IMR-90 (cell line): ENCODE data around the gene CKS1B. TPM values are rescaled to one million over a fixed set of nuclear protein-coding genes. Genes with fewer than 3 reads are reported as not detected.

ENCODE experiments used
- ATAC-seq: fragments of 200-7000 bp; cut with Tn5 transposase; 2 replicates; pipeline ENCODE4 v1.9.1; 2020; ENCODE audit warnings: low read depth, mild to moderate bottlenecking, moderate library complexity
- BruUV-seq: library from RNA; stranded (reverse); fragments of 400-500 nt; replicated peaks from 2 replicates; lab custom pipeline; 2021; lab: Mats Ljungman, UMichigan
- CTCF ChIA-PET: fragments of 300-600 bp; formaldehyde crosslinking; extraction: SDS; loops from one replicate; lab custom pipeline; 2021; ENCODE audit warnings: antibody characterized with exemption; lab: Yijun Ruan, JAX
- POLR2A ChIA-PET: fragments of 300-600 bp; sonication (Branson Sonifier 250); formaldehyde crosslinking; loops from one replicate; lab custom pipeline; 2022; ENCODE audit warnings: antibody characterized with exemption; ENCODE audit not compliant: unreplicated experiment; lab: Charles Lee
- DNase-seq: peaks from one replicate; pipeline ENCODE4 v3.0.0; 2013
- H2AFZ ChIP-seq: replicated peaks from 2 replicates; pipeline ENCODE3; 2013; ENCODE audit warnings: low read length, mild to moderate bottlenecking; ENCODE audit not compliant: poor library complexity
- H2AK5ac ChIP-seq: 2 replicates; pipeline ENCODE4 v1.6.1; 2013; ENCODE audit warnings: low read depth, low read length, inconsistent platforms
- H2AK9ac ChIP-seq: replicated peaks from 2 replicates; pipeline ENCODE3; 2013; ENCODE audit warnings: mild to moderate bottlenecking, low read depth, low read length, moderate library complexity; ENCODE audit not compliant: poor library complexity
- H2BK120ac ChIP-seq: 2 replicates; pipeline ENCODE4 v1.6.1; 2013; ENCODE audit warnings: low read depth, low read length, inconsistent platforms
- H2BK15ac ChIP-seq: 3 replicates; pipeline ENCODE4 v1.6.1; 2013; ENCODE audit warnings: low read depth, low read length, inconsistent platforms
- H2BK20ac ChIP-seq: 2 replicates; pipeline ENCODE4 v1.6.1; 2013; ENCODE audit warnings: low read depth, mild to moderate bottlenecking, inconsistent platforms, low read length, moderate library complexity
- H2BK5ac ChIP-seq: 2 replicates; pipeline ENCODE4 v1.6.1; 2013; ENCODE audit warnings: mild to moderate bottlenecking, low read depth, low read length, inconsistent platforms; ENCODE audit not compliant: poor library complexity, severe bottlenecking
- H3K14ac ChIP-seq: replicated peaks from 2 replicates; pipeline ENCODE4 v1.6.1; 2013; ENCODE audit warnings: low read depth, low read length, inconsistent platforms
- H3K18ac ChIP-seq: 2 replicates; pipeline ENCODE4 v1.6.1; 2013; ENCODE audit warnings: low read depth, low read length, control low read depth
- H3K23ac ChIP-seq: 2 replicates; pipeline ENCODE4 v1.6.1; 2013; ENCODE audit warnings: low read depth, low read length, inconsistent platforms
- H3K27ac ChIP-seq: 2 replicates; pipeline ENCODE4 v1.5.1; 2013; ENCODE audit warnings: mild to moderate bottlenecking, control low read depth, low read length; ENCODE audit not compliant: insufficient read depth
- H3K27me3 ChIP-seq: 2 replicates; pipeline ENCODE4 v1.6.1; 2013; ENCODE audit warnings: low read length; ENCODE audit not compliant: control insufficient read depth, insufficient read depth
- H3K36me3 ChIP-seq: 2 replicates; pipeline ENCODE4 v1.6.1; 2013; ENCODE audit warnings: low read length, mixed read lengths; ENCODE audit not compliant: control insufficient read depth, insufficient read depth
- H3K4ac ChIP-seq: 2 replicates; pipeline ENCODE4 v1.6.1; 2013; ENCODE audit warnings: low read depth, low read length, inconsistent platforms
- H3K4me1 ChIP-seq: 2 replicates; pipeline ENCODE4 v1.6.1; 2013; ENCODE audit warnings: low read length, mixed read lengths; ENCODE audit not compliant: control insufficient read depth, insufficient read depth
- H3K4me2 ChIP-seq: 2 replicates; pipeline ENCODE4 v1.6.1; 2013; ENCODE audit warnings: low read depth, mild to moderate bottlenecking, control low read depth, low read length, moderate library complexity
- H3K4me3 ChIP-seq: 2 replicates; pipeline ENCODE4 v1.5.1; 2013; ENCODE audit warnings: low read depth, mild to moderate bottlenecking, control low read depth, low read length, moderate library complexity; ENCODE audit not compliant: insufficient read depth
- H3K56ac ChIP-seq: 2 replicates; pipeline ENCODE4 v1.6.1; 2013; ENCODE audit warnings: low read length, inconsistent platforms; ENCODE audit not compliant: insufficient read depth; ENCODE audit errors: extremely low read depth
- H3K79me1 ChIP-seq, 2 experiments: 2 replicates each; pipeline ENCODE4 v1.6.1; 2013; ENCODE audit warnings: low read length in 2 of 2, inconsistent platforms in 1 of 2, low read depth in 1 of 2
- H3K9ac ChIP-seq: 2 replicates; pipeline ENCODE4 v1.6.1; 2013; ENCODE audit warnings: low read depth, low read length, control low read depth
- H3K9me1 ChIP-seq: 2 replicates; pipeline ENCODE4 v1.6.1; 2013; ENCODE audit warnings: low read length, inconsistent platforms; ENCODE audit not compliant: insufficient read depth
- H3K9me3 ChIP-seq: 2 replicates; pipeline ENCODE4 v1.6.1; 2013; ENCODE audit warnings: low read length; ENCODE audit not compliant: control insufficient read depth, insufficient read depth
- H4K20me1 ChIP-seq: 2 replicates; pipeline ENCODE4 v1.6.1; 2013; ENCODE audit warnings: low read length, inconsistent platforms; ENCODE audit not compliant: insufficient read depth
- H4K5ac ChIP-seq: 2 replicates; pipeline ENCODE4 v1.6.1; 2013; ENCODE audit warnings: mild to moderate bottlenecking, low read depth, low read length, control low read depth
- H4K8ac ChIP-seq, 2 experiments: 2 replicates each; pipeline ENCODE4 v1.6.1; 2013; ENCODE audit warnings: low read depth in 2 of 2, low read length in 2 of 2, control low read depth in 1 of 2, inconsistent platforms in 1 of 2
- H4K91ac ChIP-seq: 2 replicates; pipeline ENCODE4 v1.6.1; 2013; ENCODE audit warnings: low read depth, low read length, inconsistent platforms; ENCODE audit not compliant: insufficient read depth
- BHLHE40 ChIP-seq: fragments of 150-350 bp; IDR thresholded peaks from 2 replicates; pipeline ENCODE4 v1.6.1; 2016; ENCODE audit warnings: mild to moderate bottlenecking, low read depth, low read length
- CTCF ChIP-seq: conservative IDR thresholded peaks from 2 replicates; pipeline ENCODE4 v1.5.1; 2012; ENCODE audit warnings: mild to moderate bottlenecking, low read depth, low read length, improper control_type of control experiment
- MAZ ChIP-seq: IDR thresholded peaks from 2 replicates; pipeline ENCODE4 v1.6.1; 2012; ENCODE audit warnings: low read depth, mild to moderate bottlenecking, low read length, improper control_type of control experiment, moderate library complexity, borderline replicate concordance
- MXI1 ChIP-seq: IDR thresholded peaks from 2 replicates; pipeline ENCODE4 v1.6.1; 2012; ENCODE audit warnings: low read depth, mild to moderate bottlenecking, low read length, moderate library complexity, borderline replicate concordance
- NFE2L2 ChIP-seq: fragments of 150-350 bp; IDR thresholded peaks from 2 replicates; pipeline ENCODE4 v1.6.1; 2016; ENCODE audit warnings: low read depth, mild to moderate bottlenecking, low read length
- POLR2A ChIP-seq: IDR thresholded peaks from 2 replicates; pipeline ENCODE4 v1.6.1; 2012; ENCODE audit warnings: mild to moderate bottlenecking, low read depth, low read length
- RAD21 ChIP-seq: IDR thresholded peaks from 2 replicates; pipeline ENCODE4 v1.6.1; 2012; ENCODE audit warnings: low read length, improper control_type of control experiment
- RFX5 ChIP-seq: IDR thresholded peaks from 2 replicates; pipeline ENCODE4 v1.8.0; 2012; ENCODE audit warnings: low read depth, mild to moderate bottlenecking, low read length, moderate library complexity
- SMC3 ChIP-seq: fragments of 150-350 bp; IDR thresholded peaks from 2 replicates; pipeline ENCODE4 v1.6.1; 2016; ENCODE audit warnings: low read depth, mild to moderate bottlenecking, antibody characterized with exemption, low read length, moderate library complexity
- USF2 ChIP-seq: fragments of 150-350 bp; IDR thresholded peaks from 2 replicates; pipeline ENCODE4 v1.6.1; 2017; ENCODE audit warnings: mild to moderate bottlenecking, antibody characterized with exemption, low read length, low read depth
- WGBS, 2 experiments: methylation state at CpG; one replicate each; pipeline versions ENCODE4 v1.1.5 to v1.1.7; 2013; ENCODE audit warnings: missing lambda C conversion rate in 2 of 2; ENCODE audit not compliant: insufficient read length in 1 of 2; ENCODE audit errors: extremely low coverage in 2 of 2; 5-methylcytosine and 5-hydroxymethylcytosine counted together
- dilution Hi-C: fragments of 300-500 bp; cut with HindIII; formaldehyde crosslinking; loops from one replicate; pipeline ENCODE4 v1.14.3; 2018; ENCODE audit warnings: low sequenced_read_pairs; ENCODE audit not compliant: unreplicated experiment
- in situ Hi-C: fragments of 300-500 bp; cut with MboI; formaldehyde crosslinking; loops from 3 replicates; pipeline ENCODE4 v1.14.3; 2019; ENCODE audit warnings: low sequenced_read_pairs, inconsistent platforms, mixed read lengths
- intact Hi-C: fragments of 100-400 bp; cut with micrococcal nuclease; formaldehyde crosslinking; loops from 2 replicates; pipeline ENCODE4 v1.10.0; 2022
- polyA plus RNA-seq, 3 experiments: library from polyadenylated mRNA; depleted of rRNA; stranded (reverse); fragments of >200 nt; gene quantifications; 2 replicates each; pipeline ENCODE4 v1.2.3, GENCODE V29; 2012; ENCODE audit warnings: low replicate concordance in 1 of 3
- total RNA-seq: library from RNA; depleted of rRNA; stranded (reverse); fragments of >200 nt; gene quantifications from 2 replicates; pipeline ENCODE4 v1.2.3, GENCODE V29; 2012

Gene CKS1B
- total and polyA plus RNA-seq, 2 of the 4 experiments (the other 2 are of a cell fraction): 140 to 195 TPM

DNA sequence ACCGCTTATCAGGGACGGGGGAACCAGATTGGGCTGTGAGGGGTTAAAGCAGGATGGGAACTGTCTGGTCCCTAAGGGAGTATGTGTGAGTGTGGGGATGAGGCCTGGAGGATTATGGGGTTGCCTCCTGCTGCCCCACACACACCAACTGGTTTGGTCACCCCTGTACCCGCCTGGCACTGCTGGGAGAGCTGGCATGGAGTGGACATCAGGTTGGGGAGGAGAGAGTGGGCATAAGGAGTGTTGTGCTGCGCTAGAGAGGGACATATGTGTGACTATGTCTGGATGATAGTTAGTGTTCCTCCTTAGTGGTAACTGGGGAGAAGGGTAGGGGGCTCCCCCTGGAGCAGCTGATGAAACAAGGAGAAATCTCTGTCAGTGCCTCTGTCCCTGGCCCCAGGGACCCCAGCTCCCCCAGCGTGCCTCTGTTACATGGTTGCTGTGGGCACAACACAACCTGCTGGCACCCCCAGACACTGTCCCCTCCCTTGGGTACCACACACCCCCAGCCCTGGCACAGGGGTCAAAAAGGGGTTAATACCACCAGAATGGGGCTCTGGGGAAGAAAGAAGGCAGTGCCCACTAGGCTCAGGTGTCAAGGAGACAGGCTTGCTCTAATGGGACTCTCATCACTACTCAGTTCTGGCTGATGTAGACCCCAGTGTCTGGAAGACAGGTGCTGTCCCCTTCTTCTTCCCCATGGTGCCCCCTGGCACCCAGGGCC is 30.0 kb downstream of the CKS1B start:
- H3K23ac ChIP-seq: peak overlapping the region; percentile 90; the same call in 1 of the 2 replicates
- H2BK5ac ChIP-seq: peak overlapping the region; percentile 91
- dilution Hi-C loops: no loop called here
- H3K27ac ChIP-seq: peak overlapping the region; percentile 96
- no CpG with 5 or more reads among the region's 5 CpGs for WGBS, 2 experiments
- H4K20me1 ChIP-seq: peaks cover under 1% of the 10 kb centered on the region; the same call in 1 of the 2 replicates
- no peak for ATAC-seq
- no peaks in the 10 kb centered on the region for H3K27me3 ChIP-seq
- H3K18ac ChIP-seq: peak overlapping the region; percentile 77
- peak overlapping the region; percentile 89 for H3K9ac ChIP-seq
- H4K8ac ChIP-seq: peak overlapping the region; percentile 92 to 98
- peak overlapping the region; percentile 87 for H2BK20ac ChIP-seq
- no peaks in the 10 kb centered on the region for H3K9me3 ChIP-seq
- intact Hi-C loops: loop anchor here (5.0 kb wide), 1 partner anchor 48 kb away; the partner anchor contains the start of gene ADAM15
- CTCF ChIA-PET: interaction anchor here (1.6 kb wide), 1 partner anchor 12 kb away, joined by 7 read pairs; no protein-coding TSS in a partner anchor
- peak overlapping the region; percentile 99 for H2AK5ac ChIP-seq
- peaks cover 12% of the 10 kb centered on the region for H3K9me1 ChIP-seq
- TF ChIP-seq MXI1 (no peak), POLR2A (no peak), RFX5 (no peak), SMC3 (no peak), BHLHE40 (no peak), USF2 (no peak), RAD21 (no peak), NFE2L2 (no peak), MAZ (no peak), CTCF (no peak)
- peak overlapping the region; percentile 98 for H3K4me3 ChIP-seq
- H4K5ac ChIP-seq: peak overlapping the region; percentile 85
- peaks cover 14 to 71% of the 10 kb centered on the region in 2 experiments for H3K79me1 ChIP-seq
- POLR2A ChIA-PET: no interaction called here
- peak overlapping the region; percentile 66 for H3K56ac ChIP-seq
- H2AK9ac ChIP-seq: peak overlapping the region; percentile 99
- H3K14ac ChIP-seq: peak overlapping the region; percentile 95
- peak overlapping the region; percentile 93 for H2AFZ ChIP-seq
- peak overlapping the region; percentile 97; the same call in 2 of the 3 replicates for H2BK15ac ChIP-seq
- H3K4me1 ChIP-seq: peaks cover 19% of the 10 kb centered on the region
- DNase-seq: no peak
- in situ Hi-C loops: no loop called here
- H3K36me3 ChIP-seq: no peaks in the 10 kb centered on the region; the same call in none of the 2 replicates
- H3K4ac ChIP-seq: peak overlapping the region; percentile 99
- no TSS peak for BruUV-seq
- peak overlapping the region; percentile 98 for H4K91ac ChIP-seq
- peak overlapping the region; percentile 93 for H3K4me2 ChIP-seq
- H2BK120ac ChIP-seq: peak overlapping the region; percentile 90
